ENCODE results near the gene NPIPB6. TPM values are rescaled to one million over a fixed set of nuclear protein-coding genes. Genes with fewer than 3 reads are reported as not detected.
"Not testable (repeated sequence)": the region's sequence is repeated elsewhere in the genome, so short reads cannot be mapped to it uniquely, and the experiment has no call there.

NPIPB6 gene
- total RNA-seq = 1 to 10 TPM in 1 of 2 experiments, under 1 TPM in 1; 0.99 to 1.8 TPM

- ATAC-seq; H3K27ac Mint-ChIP-seq; H3K4me1 Mint-ChIP-seq (ENCODE audit: low read depth); H3K36me3 Mint-ChIP-seq (ENCODE audit: low read depth); CTCF ChIA-PET; H3K9me3 Mint-ChIP-seq (ENCODE audit: insufficient read depth); POLR2A ChIA-PET; H3K4me3 Mint-ChIP-seq; H3K27me3 Mint-ChIP-seq (ENCODE audit: low read depth); DNase-seq: not testable (repeated sequence)
Observed at GRCh38 chr16:28363408-28363807, at the start of gene NPIPB6. NPIPB6 (minus strand) TSS chr16:28363508; CDS start chr16:28362822, 686 bp downstream.

DNA sequence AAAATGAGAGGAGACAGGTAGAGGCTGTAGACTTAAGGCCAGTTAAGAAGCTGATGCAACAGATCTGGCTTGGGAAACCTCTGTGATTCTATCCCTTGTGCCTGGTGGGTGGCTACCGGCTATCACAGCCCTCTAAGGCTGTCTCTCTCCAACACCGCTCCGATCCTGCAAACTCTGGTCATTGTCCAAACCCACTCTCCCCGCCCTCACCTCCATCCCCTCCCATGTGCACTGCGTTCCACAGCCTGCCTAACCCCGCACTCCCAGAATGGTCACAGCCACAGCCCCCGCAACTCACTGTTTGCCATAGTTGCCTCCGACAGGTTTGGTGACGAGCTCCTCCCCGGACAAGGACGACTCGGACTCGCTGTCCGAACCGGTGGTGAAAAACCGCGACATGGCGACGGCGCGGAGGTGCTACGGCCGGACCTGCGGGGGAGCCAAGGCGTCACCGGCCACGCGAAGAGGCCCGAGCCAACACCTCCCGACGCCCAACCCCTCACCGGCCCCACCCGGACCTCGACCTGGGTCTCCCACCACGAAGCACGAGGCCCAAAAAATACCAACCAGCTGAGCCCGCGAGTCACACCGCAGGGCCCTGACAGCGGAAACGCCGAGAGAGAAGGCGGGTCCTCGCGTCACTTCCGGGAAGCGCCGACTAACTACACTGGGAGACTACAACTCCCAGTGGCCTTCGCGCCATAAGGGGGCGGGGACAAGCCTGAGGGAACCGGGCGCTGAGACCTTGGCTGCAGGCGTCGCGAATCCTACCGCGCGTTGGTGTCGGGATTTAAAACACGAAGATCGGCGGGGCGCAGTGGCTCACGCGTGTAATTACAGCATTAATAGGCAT is 40.1 kb upstream of the NPIPB6 start, which contains the start of gene EIF3CL:
TSS of gene EIF3CL (minus strand) at position 622 of the 853 bp plus-strand sequence. CDS start at position 399, 223 bp downstream.
- POLR2A ChIA-PET; DNase-seq; H3K27me3 Mint-ChIP-seq (ENCODE audit: low read depth); H3K9me3 Mint-ChIP-seq (ENCODE audit: insufficient read depth); CTCF ChIA-PET; H3K4me1 Mint-ChIP-seq (ENCODE audit: low read depth); H3K36me3 Mint-ChIP-seq (ENCODE audit: low read depth): not testable (repeated sequence)
- Mint-ChIP-seq H3K27ac (peak within 1 kb of the TSS; percentile 57), H3K4me3 (peak within 1 kb of the TSS; percentile 71)
- ATAC-seq = peak; percentile 96

GRCh38 chr16:28392054-28392453 is 28.7 kb upstream of the NPIPB6 start:
- POLR2A ChIA-PET; H3K27ac Mint-ChIP-seq; H3K4me3 Mint-ChIP-seq; H3K4me1 Mint-ChIP-seq (ENCODE audit: low read depth); CTCF ChIA-PET; ATAC-seq; H3K27me3 Mint-ChIP-seq (ENCODE audit: low read depth); H3K36me3 Mint-ChIP-seq (ENCODE audit: low read depth); H3K9me3 Mint-ChIP-seq (ENCODE audit: insufficient read depth); DNase-seq: not testable (repeated sequence)

DNA sequence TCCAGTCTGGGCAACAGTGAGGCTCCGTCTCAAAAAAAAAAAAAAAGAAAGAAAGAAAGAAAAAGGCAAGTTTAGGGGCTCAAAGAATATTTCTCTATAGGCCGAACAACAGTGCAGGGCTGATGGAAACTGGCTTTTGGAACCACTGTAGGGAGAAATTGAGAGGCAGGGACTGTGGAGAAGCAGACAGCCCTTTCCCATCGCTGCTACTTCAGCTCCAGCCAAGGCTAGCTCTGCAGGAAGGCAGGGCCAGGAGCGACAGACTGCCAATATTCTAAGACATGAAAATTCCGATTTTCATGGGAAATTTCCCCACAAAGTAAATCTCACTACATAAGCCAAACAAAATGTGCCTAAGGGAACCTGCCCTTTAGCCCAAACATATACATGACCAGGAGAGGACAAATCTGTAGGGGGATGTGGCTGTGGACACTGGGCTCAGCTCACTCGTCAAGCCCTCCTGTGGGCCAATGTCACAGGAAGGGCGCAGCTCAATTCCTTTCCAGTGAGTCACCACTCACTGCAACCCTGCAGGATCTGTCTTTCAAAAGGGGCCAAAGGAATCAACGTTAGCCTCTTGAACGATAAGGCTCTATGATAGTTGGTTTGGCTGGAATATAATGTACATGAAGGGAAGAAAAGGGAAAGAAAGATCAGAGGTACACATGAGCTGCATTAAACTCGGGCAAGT is 19.0 kb upstream of the NPIPB6 start:
- H3K27ac Mint-ChIP-seq; H3K9me3 Mint-ChIP-seq (ENCODE audit: insufficient read depth); H3K36me3 Mint-ChIP-seq (ENCODE audit: low read depth); H3K4me3 Mint-ChIP-seq; ATAC-seq; CTCF ChIA-PET; H3K4me1 Mint-ChIP-seq (ENCODE audit: low read depth); H3K27me3 Mint-ChIP-seq (ENCODE audit: low read depth); DNase-seq; POLR2A ChIA-PET: not testable (repeated sequence)

DNA sequence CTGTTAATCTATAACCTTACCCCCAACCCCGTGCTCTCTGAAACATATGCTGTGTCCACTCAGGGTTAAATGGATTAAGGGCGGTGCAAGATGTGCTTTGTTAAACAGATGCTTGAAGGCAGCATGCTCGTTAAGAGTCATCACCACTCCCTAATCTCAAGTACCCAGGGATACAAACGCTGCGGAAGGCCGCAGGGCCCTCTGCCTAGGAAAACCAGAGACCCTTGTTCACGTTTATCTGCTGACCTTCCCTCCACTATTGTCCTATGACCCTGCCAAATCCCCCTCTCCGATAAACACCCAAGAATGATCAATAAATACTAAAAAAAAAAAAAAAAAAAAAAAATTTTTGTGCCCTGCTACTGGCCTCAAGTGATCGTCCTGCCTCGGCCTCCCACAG is 14.5 kb upstream of the NPIPB6 start:
- H3K27ac Mint-ChIP-seq; CTCF ChIA-PET; H3K36me3 Mint-ChIP-seq (ENCODE audit: low read depth); H3K27me3 Mint-ChIP-seq (ENCODE audit: low read depth); DNase-seq; POLR2A ChIA-PET; H3K9me3 Mint-ChIP-seq (ENCODE audit: insufficient read depth); H3K4me3 Mint-ChIP-seq; H3K4me1 Mint-ChIP-seq (ENCODE audit: low read depth); ATAC-seq: not testable (repeated sequence)

- H3K4me1 Mint-ChIP-seq (ENCODE audit: low read depth); DNase-seq; H3K27me3 Mint-ChIP-seq (ENCODE audit: low read depth); ATAC-seq; H3K27ac Mint-ChIP-seq; CTCF ChIA-PET; H3K9me3 Mint-ChIP-seq (ENCODE audit: insufficient read depth); H3K4me3 Mint-ChIP-seq; POLR2A ChIA-PET; H3K36me3 Mint-ChIP-seq (ENCODE audit: low read depth): not testable (repeated sequence)
Observed at GRCh38 chr16:28377108-28377625, 13.9 kb upstream of the NPIPB6 start.

GRCh38 chr16:28375115-28375514 is 11.8 kb upstream of the NPIPB6 start:
- DNase-seq (peak; percentile 19), ATAC-seq (peak; percentile 63)
- H3K4me3 Mint-ChIP-seq; POLR2A ChIA-PET; CTCF ChIA-PET; H3K9me3 Mint-ChIP-seq (ENCODE audit: insufficient read depth); H3K36me3 Mint-ChIP-seq (ENCODE audit: low read depth); H3K4me1 Mint-ChIP-seq (ENCODE audit: low read depth); H3K27me3 Mint-ChIP-seq (ENCODE audit: low read depth); H3K27ac Mint-ChIP-seq: not testable (repeated sequence)

GRCh38 chr16:28374281-28374680 is 11.0 kb upstream of the NPIPB6 start:
- CTCF ChIA-PET; H3K4me1 Mint-ChIP-seq (ENCODE audit: low read depth); H3K4me3 Mint-ChIP-seq; POLR2A ChIA-PET; H3K36me3 Mint-ChIP-seq (ENCODE audit: low read depth); H3K9me3 Mint-ChIP-seq (ENCODE audit: insufficient read depth); DNase-seq; H3K27me3 Mint-ChIP-seq (ENCODE audit: low read depth); ATAC-seq; H3K27ac Mint-ChIP-seq: not testable (repeated sequence)

DNA sequence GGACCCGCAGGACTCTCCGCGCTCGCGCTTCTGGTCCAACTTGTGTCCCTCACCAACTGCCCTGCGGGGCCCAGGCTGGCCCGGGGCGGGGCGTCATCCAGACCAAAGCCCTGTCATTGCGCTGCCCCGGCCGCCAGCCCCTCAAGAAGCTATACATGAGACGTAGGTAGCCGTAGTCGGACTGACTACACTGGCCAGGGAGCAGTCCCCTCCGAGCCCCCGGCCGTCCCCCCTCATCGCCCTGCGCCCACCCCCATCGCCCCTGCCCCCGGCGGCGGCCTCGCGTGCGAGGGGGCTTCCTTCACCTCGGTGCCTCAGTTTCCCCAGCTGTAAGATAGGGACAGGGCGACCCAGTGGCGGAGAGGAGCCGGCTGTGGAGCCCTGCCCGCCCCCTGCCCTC is 4.6 kb upstream of the NPIPB6 start:
- H3K36me3 Mint-ChIP-seq (ENCODE audit: low read depth) = not testable (repeated sequence)

DNA sequence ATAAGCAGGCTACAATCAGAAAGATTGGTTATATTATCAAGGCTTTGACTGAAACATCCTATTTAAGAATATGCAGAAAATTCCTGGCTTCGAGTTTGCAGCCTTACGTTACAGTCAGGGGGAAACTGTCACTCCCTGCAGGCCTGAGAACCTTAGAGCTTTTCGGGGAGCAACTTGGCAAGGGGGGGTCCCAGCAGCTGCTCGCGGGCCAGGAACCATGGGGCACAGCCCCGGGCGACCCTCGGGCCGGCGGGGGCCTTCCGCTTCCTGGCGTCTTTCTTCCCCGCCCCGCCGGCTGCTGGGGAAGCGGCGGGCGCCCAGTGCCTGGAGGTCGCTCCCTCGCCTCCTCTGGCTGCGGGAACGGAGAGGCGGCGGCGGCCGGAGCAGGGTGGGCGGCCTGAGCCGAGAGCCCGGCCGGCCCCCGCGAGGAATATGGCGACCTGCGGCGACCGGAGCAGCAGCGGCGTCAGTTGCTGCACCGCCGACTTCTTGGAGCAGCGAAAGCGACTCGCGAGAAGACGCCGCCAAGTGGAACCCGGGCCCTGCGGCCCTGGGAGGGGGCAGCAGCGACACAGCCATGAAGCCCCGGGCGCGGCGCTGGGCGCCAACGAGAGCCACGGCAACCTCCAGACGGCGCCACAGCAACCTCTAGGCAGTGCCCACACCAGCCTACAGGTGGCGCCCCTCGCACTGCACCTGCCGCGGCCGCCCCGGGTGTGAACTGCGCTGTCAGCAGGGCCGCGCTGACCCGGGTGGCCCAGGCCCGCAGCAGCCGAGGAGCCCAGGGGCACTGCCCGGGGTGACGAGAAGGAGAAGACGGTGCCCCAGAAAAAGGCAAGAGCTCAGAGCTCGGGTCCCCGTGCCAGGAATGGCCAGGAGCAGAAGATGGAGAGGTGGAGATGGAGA is 1.2 kb upstream of the NPIPB6 start:
- POLR2A ChIA-PET; CTCF ChIA-PET; H3K4me3 Mint-ChIP-seq; H3K36me3 Mint-ChIP-seq (ENCODE audit: low read depth); DNase-seq; H3K27ac Mint-ChIP-seq; H3K4me1 Mint-ChIP-seq (ENCODE audit: low read depth); H3K9me3 Mint-ChIP-seq (ENCODE audit: insufficient read depth); H3K27me3 Mint-ChIP-seq (ENCODE audit: low read depth): not testable (repeated sequence)
- ATAC-seq = peak; percentile 99

More for the DNA sequence above, 4.6 kb upstream of the NPIPB6 start:
- H3K27me3 Mint-ChIP-seq (ENCODE audit: low read depth); POLR2A ChIA-PET; H3K27ac Mint-ChIP-seq; H3K9me3 Mint-ChIP-seq (ENCODE audit: insufficient read depth); CTCF ChIA-PET; ATAC-seq; H3K4me1 Mint-ChIP-seq (ENCODE audit: low read depth); DNase-seq; H3K4me3 Mint-ChIP-seq: not testable (repeated sequence)

- H3K27ac Mint-ChIP-seq; H3K4me3 Mint-ChIP-seq; H3K4me1 Mint-ChIP-seq (ENCODE audit: low read depth); H3K27me3 Mint-ChIP-seq (ENCODE audit: low read depth); DNase-seq; POLR2A ChIA-PET; CTCF ChIA-PET; H3K36me3 Mint-ChIP-seq (ENCODE audit: low read depth); H3K9me3 Mint-ChIP-seq (ENCODE audit: insufficient read depth); ATAC-seq: not testable (repeated sequence)
Observed at GRCh38 chr16:28362600-28362999, 708 bp downstream of the NPIPB6 start.

DNA sequence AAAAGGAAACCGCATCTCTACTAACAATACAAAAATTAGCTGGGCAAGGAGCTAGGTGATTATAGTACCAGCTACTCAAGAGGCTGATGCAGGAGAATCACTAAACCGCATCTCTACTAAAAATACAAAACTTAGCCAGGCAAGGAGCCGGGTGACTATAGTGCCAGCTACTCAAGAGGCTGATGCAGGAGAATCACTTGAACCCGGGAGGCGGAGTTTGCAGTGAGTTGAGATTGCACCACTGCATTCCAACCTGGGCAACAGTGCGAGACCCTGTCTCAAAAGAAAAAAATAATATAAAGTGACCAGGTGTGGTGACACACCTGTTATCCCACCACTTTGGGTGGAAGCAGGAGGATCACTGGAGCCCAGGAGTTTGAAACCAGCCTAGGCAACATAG is 25.1 kb downstream of the NPIPB6 start:
- POLR2A ChIA-PET; H3K36me3 Mint-ChIP-seq (ENCODE audit: low read depth); CTCF ChIA-PET; ATAC-seq; H3K4me1 Mint-ChIP-seq (ENCODE audit: low read depth); H3K27me3 Mint-ChIP-seq (ENCODE audit: low read depth); H3K4me3 Mint-ChIP-seq; H3K27ac Mint-ChIP-seq; DNase-seq; H3K9me3 Mint-ChIP-seq (ENCODE audit: insufficient read depth): not testable (repeated sequence)
